ENCODE results near the gene GJB4. TPM values are rescaled to one million over a fixed set of nuclear protein-coding genes. Genes with fewer than 3 reads are reported as not detected.

The GJB4 gene
- total and polyA plus RNA-seq, 4 donors: not detected

DNA sequence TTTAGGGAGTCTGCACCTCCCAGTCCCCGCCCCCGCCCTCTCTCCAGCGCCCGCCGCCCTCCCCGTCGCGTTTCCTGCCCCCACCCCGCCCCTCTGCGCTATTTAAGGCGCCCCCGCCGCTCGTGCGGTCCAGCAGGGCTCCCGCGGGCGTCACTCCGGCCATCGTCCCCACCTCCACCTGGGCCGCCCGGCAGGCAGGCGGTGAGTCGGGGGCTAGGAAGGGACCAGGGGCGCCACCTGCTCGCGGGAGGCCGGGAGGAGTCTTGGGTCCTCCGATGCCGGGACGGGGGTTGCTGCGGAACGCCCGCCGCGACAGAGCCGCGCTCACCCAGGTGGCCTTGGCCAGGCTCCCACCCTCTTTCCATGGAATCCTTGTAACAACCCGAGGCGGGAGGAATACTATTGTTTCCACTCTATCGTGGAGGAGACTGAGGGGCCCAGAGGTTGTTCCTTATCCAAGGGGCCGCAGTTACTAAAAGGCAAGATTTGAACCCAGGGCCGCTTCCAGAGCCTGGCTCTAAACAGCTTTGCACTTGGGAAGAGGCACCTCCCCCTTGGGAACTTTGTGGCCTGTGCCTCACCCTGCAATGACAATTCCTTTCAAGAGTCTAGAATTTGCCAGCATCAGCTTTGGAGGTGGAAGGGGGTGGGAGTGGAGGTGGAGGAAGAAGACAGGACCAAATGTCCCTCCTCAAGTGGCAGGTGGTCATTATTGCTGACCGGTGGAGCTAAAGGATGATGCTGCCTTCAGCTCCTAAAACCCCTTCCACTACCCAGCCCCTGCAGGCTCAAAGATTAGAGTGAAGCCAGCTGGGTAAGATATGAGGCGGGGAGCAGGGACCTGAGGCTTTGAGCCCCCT lies 33.6 kb downstream of the GJB4 start, which contains the start of gene GJA4:
GJA4 (plus strand) TSS at position 132 of the 860 bp plus-strand sequence. CDS start 1,215 bp downstream, outside the sequence.
- peaks cover 10% of the 10 kb centered on the region for H3K36me3 ChIP-seq (ENCODE audit: control insufficient read depth, insufficient read depth, low read length)
- peaks cover 12% of the 10 kb centered on the region for H3K27me3 ChIP-seq (ENCODE audit: control insufficient read depth, insufficient read depth, low read length)
- H3K9me3 ChIP-seq (ENCODE audit: control insufficient read depth, insufficient read depth, low read length): no peaks in the 10 kb centered on the region
- WGBS (ENCODE audit: insufficient coverage): 7% methylated on average over 34 of the region's 45 CpGs
- H3K4me3 ChIP-seq (ENCODE audit: low read depth, low read length): no peak within 1 kb of the TSS
- no peak for DNase-seq (ENCODE audit: low read depth in 4 of 6, low spot score in 6 of 6)
- no peaks in the 10 kb centered on the region for H3K4me1 ChIP-seq (ENCODE audit: control insufficient read depth, insufficient read depth, low read length)
- H3K27ac ChIP-seq (ENCODE audit: low read depth, low read length): no peak within 1 kb of the TSS

DNA sequence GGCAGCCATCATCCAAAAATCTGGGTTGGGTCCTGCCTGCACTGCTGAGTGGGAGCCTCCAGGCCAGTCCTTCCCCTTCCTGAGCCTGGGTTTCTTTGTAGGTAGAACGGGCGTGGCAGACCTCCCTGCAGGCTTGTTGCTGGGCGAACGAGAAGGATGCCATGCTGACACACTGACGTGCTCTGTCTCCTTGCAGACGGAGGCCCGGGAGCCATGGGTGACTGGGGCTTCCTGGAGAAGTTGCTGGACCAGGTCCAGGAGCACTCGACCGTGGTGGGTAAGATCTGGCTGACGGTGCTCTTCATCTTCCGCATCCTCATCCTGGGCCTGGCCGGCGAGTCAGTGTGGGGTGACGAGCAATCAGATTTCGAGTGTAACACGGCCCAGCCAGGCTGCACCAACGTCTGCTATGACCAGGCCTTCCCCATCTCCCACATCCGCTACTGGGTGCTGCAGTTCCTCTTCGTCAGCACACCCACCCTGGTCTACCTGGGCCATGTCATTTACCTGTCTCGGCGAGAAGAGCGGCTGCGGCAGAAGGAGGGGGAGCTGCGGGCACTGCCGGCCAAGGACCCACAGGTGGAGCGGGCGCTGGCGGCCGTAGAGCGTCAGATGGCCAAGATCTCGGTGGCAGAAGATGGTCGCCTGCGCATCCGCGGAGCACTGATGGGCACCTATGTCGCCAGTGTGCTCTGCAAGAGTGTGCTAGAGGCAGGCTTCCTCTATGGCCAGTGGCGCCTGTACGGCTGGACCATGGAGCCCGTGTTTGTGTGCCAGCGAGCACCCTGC lies 34.7 kb downstream of the GJB4 start:
- H3K27me3 ChIP-seq (ENCODE audit: control insufficient read depth, insufficient read depth, low read length): peaks cover 12% of the 10 kb centered on the region
- H3K4me1 ChIP-seq (ENCODE audit: control insufficient read depth, insufficient read depth, low read length): no peaks in the 10 kb centered on the region
- no peaks in the 10 kb centered on the region for H3K9me3 ChIP-seq (ENCODE audit: control insufficient read depth, insufficient read depth, low read length)
- H3K27ac ChIP-seq (ENCODE audit: low read depth, low read length): no peak overlapping the region
- no peak overlapping the region for H3K4me3 ChIP-seq (ENCODE audit: low read depth, low read length)
- H3K36me3 ChIP-seq (ENCODE audit: control insufficient read depth, insufficient read depth, low read length): peaks cover 10% of the 10 kb centered on the region
- no peak for DNase-seq (ENCODE audit: low read depth in 4 of 6, low spot score in 6 of 6)
- WGBS (ENCODE audit: insufficient coverage): 96% methylated on average over 39 of the region's 40 CpGs

DNA sequence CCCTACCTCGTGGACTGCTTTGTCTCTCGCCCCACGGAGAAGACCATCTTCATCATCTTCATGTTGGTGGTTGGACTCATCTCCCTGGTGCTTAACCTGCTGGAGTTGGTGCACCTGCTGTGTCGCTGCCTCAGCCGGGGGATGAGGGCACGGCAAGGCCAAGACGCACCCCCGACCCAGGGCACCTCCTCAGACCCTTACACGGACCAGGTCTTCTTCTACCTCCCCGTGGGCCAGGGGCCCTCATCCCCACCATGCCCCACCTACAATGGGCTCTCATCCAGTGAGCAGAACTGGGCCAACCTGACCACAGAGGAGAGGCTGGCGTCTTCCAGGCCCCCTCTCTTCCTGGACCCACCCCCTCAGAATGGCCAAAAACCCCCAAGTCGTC lies 35.2 kb downstream of the GJB4 start:
- WGBS (ENCODE audit: insufficient coverage): 93% methylated on average over 11 of the region's 12 CpGs
- H3K4me1 ChIP-seq (ENCODE audit: control insufficient read depth, insufficient read depth, low read length): no peaks in the 10 kb centered on the region
- H3K27ac ChIP-seq (ENCODE audit: low read depth, low read length): no peak overlapping the region
- no peak overlapping the region for H3K4me3 ChIP-seq (ENCODE audit: low read depth, low read length)
- no peak for DNase-seq (ENCODE audit: low read depth in 4 of 6, low spot score in 6 of 6)
- H3K36me3 ChIP-seq (ENCODE audit: control insufficient read depth, insufficient read depth, low read length): peaks cover 10% of the 10 kb centered on the region
- peaks cover 12% of the 10 kb centered on the region for H3K27me3 ChIP-seq (ENCODE audit: control insufficient read depth, insufficient read depth, low read length)
- no peaks in the 10 kb centered on the region for H3K9me3 ChIP-seq (ENCODE audit: control insufficient read depth, insufficient read depth, low read length)

DNA sequence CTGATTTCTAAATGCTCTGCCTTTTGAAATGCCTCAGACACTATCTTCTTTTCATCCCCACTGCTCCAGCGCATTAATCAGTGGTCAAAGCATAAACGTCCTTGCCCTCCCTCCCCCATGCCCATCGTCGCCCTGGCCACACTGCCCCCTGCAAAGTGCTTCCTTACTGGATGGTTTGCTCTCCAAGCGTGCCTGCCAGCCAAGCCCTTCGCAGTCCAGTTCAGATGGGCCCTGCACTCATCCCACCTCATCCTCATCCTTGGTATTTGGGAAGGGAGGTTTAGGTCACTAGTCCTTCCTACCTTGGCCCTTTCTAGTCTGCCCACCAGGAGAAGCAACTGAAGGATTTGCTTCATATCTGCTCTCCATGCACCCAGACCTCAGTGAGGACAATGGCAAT lies 36.4 kb downstream of the GJB4 start:
- H3K36me3 ChIP-seq (ENCODE audit: control insufficient read depth, insufficient read depth, low read length): peaks cover 10% of the 10 kb centered on the region
- H3K9me3 ChIP-seq (ENCODE audit: control insufficient read depth, insufficient read depth, low read length): no peaks in the 10 kb centered on the region
- DNase-seq (ENCODE audit: low read depth in 4 of 6, low spot score in 6 of 6): no peak
- H3K4me1 ChIP-seq (ENCODE audit: control insufficient read depth, insufficient read depth, low read length): no peaks in the 10 kb centered on the region
- no peak overlapping the region for H3K27ac ChIP-seq (ENCODE audit: low read depth, low read length)
- WGBS (ENCODE audit: insufficient coverage): no CpG with 5 or more reads among the region's 6 CpGs
- H3K27me3 ChIP-seq (ENCODE audit: control insufficient read depth, insufficient read depth, low read length): peaks cover 12% of the 10 kb centered on the region
- H3K4me3 ChIP-seq (ENCODE audit: low read depth, low read length): no peak overlapping the region

DNA sequence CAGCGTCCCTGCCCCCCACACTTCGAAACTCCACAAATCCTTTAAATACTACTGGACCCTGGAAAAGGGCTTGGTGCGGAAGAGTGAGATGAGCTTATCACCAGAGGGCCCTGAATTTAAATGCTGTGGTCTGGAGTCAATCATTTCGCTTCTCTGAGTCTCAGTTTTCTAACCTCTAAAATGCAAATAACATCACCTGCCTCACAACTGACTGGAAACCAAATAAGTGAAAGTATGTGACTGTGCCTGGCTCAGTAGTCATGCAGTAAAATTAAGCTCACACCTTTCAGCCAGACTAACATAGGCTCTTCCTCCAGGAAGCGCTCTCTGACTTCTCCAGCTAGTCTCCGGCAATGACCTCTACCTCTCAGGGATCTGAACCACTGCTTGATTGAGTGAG lies 37.5 kb downstream of the GJB4 start:
- 85% methylated on average over 2 of the region's 6 CpGs for WGBS (ENCODE audit: insufficient coverage)
- H3K9me3 ChIP-seq (ENCODE audit: control insufficient read depth, insufficient read depth, low read length): no peaks in the 10 kb centered on the region
- no peak overlapping the region for H3K4me3 ChIP-seq (ENCODE audit: low read depth, low read length)
- no peaks in the 10 kb centered on the region for H3K4me1 ChIP-seq (ENCODE audit: control insufficient read depth, insufficient read depth, low read length)
- DNase-seq (ENCODE audit: low read depth in 4 of 6, low spot score in 6 of 6): no peak
- no peak overlapping the region for H3K27ac ChIP-seq (ENCODE audit: low read depth, low read length)
- peaks cover 12% of the 10 kb centered on the region for H3K27me3 ChIP-seq (ENCODE audit: control insufficient read depth, insufficient read depth, low read length)
- peaks cover 10% of the 10 kb centered on the region for H3K36me3 ChIP-seq (ENCODE audit: control insufficient read depth, insufficient read depth, low read length)

DNA sequence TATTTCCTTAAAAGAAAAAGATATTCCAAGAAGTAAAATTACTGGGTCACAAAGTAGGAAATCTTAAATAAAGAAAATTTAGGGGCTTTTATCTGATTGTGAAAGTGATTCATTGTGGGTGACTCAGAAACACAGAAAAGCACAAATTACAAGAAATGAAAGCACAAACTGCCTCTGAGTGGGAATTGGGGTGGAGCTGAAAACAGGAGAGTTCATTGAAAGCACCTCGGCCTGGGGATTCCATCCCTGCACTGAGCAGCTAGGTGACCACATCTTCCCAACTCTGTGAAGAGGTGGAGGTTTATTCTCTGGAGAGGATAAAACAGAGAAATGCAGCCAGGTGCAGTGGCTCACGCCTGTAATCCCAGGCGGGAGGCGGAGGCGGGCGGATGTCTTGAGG lies 40.7 kb downstream of the GJB4 start:
- H3K9me3 ChIP-seq (ENCODE audit: control insufficient read depth, insufficient read depth, low read length): no peaks in the 10 kb centered on the region
- no peak overlapping the region for H3K4me3 ChIP-seq (ENCODE audit: low read depth, low read length)
- H3K4me1 ChIP-seq (ENCODE audit: control insufficient read depth, insufficient read depth, low read length): no peaks in the 10 kb centered on the region
- no peaks in the 10 kb centered on the region for H3K27me3 ChIP-seq (ENCODE audit: control insufficient read depth, insufficient read depth, low read length)
- no peak overlapping the region for H3K27ac ChIP-seq (ENCODE audit: low read depth, low read length)
- 100% methylated on average over 1 of the region's 6 CpGs for WGBS (ENCODE audit: insufficient coverage)
- no peaks in the 10 kb centered on the region for H3K36me3 ChIP-seq (ENCODE audit: control insufficient read depth, insufficient read depth, low read length)
- DNase-seq (ENCODE audit: low read depth in 4 of 6, low spot score in 6 of 6): no peak

DNA sequence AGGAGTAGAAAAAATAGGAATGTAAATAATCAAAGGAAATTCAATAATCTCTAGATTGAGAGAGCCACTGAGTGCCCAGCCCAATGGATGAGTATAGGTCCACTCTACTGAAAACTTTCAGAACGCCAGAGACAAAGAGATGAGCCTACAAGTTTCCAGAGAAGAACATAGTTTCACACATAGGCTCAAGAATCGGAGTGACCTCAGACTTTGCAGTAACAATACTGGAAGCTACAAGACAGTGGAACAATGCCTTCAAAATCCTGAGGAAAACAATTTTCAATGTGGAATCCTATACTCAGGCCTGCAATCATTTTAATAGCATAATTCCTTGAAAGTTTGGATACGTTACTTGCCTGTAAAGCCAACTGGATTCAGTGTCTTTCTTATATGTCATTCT lies 44.2 kb downstream of the GJB4 start:
- Histone ChIP-seq H3K27me3 (ENCODE audit: control insufficient read depth, insufficient read depth, low read length) (no peaks in the 10 kb centered on the region), H3K4me3 (ENCODE audit: low read depth, low read length) (no peak overlapping the region), H3K27ac (ENCODE audit: low read depth, low read length) (no peak overlapping the region), H3K4me1 (ENCODE audit: control insufficient read depth, insufficient read depth, low read length) (no peaks in the 10 kb centered on the region), H3K9me3 (ENCODE audit: control insufficient read depth, insufficient read depth, low read length) (no peaks in the 10 kb centered on the region), H3K36me3 (ENCODE audit: control insufficient read depth, insufficient read depth, low read length) (no peaks in the 10 kb centered on the region)
- no peak for DNase-seq (ENCODE audit: low read depth in 4 of 6, low spot score in 6 of 6)
- WGBS (ENCODE audit: insufficient coverage): 100% methylated on average over 3 of the region's 3 CpGs

DNA sequence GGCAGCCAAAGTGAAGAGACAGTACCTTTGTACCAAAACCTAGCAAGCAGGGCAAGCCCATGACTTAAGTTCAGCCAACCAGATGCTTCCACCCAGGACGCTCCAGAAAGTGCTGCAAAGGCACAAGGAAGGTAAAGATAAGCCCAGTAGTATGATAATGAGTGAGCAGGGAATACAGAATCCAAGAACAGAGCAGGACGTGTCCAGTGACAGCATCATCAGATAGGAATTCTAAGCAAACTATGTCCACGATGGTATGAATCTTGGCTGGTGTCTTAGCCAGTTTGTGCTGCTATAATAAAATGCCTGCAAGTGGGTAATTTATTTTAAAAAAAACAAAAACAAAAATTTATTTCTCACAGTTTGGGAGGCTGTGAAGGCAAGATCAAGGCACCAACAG lies 46.9 kb downstream of the GJB4 start:
- no peak for DNase-seq (ENCODE audit: low read depth in 4 of 6, low spot score in 6 of 6)
- no peaks in the 10 kb centered on the region for H3K9me3 ChIP-seq (ENCODE audit: control insufficient read depth, insufficient read depth, low read length)
- WGBS (ENCODE audit: insufficient coverage): 80% methylated on average over 2 of the region's 3 CpGs

DNA sequence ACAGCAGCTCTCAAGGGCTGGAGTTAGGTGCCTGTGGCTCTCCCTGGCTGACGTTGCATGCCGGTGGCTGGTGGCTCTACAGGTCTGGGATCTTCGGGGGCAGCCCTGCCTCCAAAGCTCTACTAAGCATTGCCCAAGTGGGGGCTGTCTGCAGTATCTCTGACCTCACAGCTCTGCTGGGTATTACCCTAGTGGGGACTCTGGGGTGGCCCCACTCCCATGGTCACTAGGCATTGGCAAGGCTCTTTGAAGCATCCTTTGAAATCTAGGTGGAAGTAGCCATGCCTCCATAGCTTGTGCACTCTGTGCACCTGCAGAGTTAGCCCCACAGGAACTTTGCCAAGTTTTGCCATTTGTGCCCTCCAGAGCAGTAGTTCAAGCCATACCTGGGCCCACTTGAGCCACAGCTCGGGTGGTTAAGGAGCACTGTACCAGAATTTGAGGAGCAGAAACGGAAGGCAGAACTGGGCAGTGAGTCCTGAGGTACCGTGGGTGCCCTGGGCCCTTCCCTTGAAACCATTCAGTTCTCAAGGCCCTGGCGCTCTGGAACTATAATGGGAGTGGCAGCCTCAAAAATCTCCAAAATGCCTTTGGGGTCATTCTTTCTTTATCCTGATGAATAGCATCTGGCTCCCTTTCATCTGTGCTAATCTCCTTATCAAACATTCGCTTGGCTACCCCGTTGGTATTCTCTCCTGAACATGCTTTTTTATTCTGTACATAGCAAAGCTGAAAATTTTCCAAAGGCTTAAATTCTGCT lies 48.7 kb downstream of the GJB4 start:
- no peaks in the 10 kb centered on the region for H3K36me3 ChIP-seq (ENCODE audit: control insufficient read depth, insufficient read depth, low read length)
- H3K27me3 ChIP-seq (ENCODE audit: control insufficient read depth, insufficient read depth, low read length): no peaks in the 10 kb centered on the region
- no peak overlapping the region for H3K4me3 ChIP-seq (ENCODE audit: low read depth, low read length)
- DNase-seq (ENCODE audit: low read depth in 4 of 6, low spot score in 6 of 6): no peak
- WGBS (ENCODE audit: insufficient coverage): 88% methylated on average over 7 of the region's 9 CpGs
- H3K9me3 ChIP-seq (ENCODE audit: control insufficient read depth, insufficient read depth, low read length): no peaks in the 10 kb centered on the region
- H3K4me1 ChIP-seq (ENCODE audit: control insufficient read depth, insufficient read depth, low read length): no peaks in the 10 kb centered on the region
- H3K27ac ChIP-seq (ENCODE audit: low read depth, low read length): no peak overlapping the region

More for the DNA sequence above, 46.9 kb downstream of the GJB4 start:
- Histone ChIP-seq H3K27me3 (ENCODE audit: control insufficient read depth, insufficient read depth, low read length) (no peaks in the 10 kb centered on the region), H3K36me3 (ENCODE audit: control insufficient read depth, insufficient read depth, low read length) (no peaks in the 10 kb centered on the region), H3K27ac (ENCODE audit: low read depth, low read length) (no peak overlapping the region), H3K4me3 (ENCODE audit: low read depth, low read length) (no peak overlapping the region), H3K4me1 (ENCODE audit: control insufficient read depth, insufficient read depth, low read length) (no peaks in the 10 kb centered on the region)

All from spinal cord (tissue), 10 donors.